Memory B cell (primary cell): ENCODE measurements around the gene PRAF2.

ENCODE experiments used
- ATAC-seq: fragments of 150-1000 bp; cut with Tn5 transposase; 2 replicates; pipeline ENCODE4 v1.10.0; 2021; ENCODE audit warnings: low read depth, mild to moderate bottlenecking, moderate library complexity
- DNase-seq, 2 donors: peaks; one replicate each; pipeline ENCODE4 v3.0.0; 2022; ENCODE audit warnings: low spot score in 2 of 2
- H3K27ac Mint-ChIP-seq: one replicate; pipeline ENCODE4 v1.8.0; 2022; ENCODE audit warnings: mild to moderate bottlenecking, moderate library complexity, mixed read lengths
- H3K27me3 Mint-ChIP-seq: one replicate; pipeline ENCODE4 v1.8.0; 2022; ENCODE audit warnings: mixed read lengths
- H3K36me3 Mint-ChIP-seq: one replicate; pipeline ENCODE4 v1.8.0; 2022; ENCODE audit warnings: mild to moderate bottlenecking, mixed read lengths
- H3K4me1 Mint-ChIP-seq: one replicate; pipeline ENCODE4 v1.8.0; 2022; ENCODE audit warnings: mixed read lengths
- H3K4me3 Mint-ChIP-seq: one replicate; pipeline ENCODE4 v1.8.0; 2022; ENCODE audit warnings: mild to moderate bottlenecking, moderate library complexity, mixed read lengths
- H3K9me3 Mint-ChIP-seq: one replicate; pipeline ENCODE4 v1.8.0; 2022; ENCODE audit warnings: mixed read lengths

Gene PRAF2

DNA sequence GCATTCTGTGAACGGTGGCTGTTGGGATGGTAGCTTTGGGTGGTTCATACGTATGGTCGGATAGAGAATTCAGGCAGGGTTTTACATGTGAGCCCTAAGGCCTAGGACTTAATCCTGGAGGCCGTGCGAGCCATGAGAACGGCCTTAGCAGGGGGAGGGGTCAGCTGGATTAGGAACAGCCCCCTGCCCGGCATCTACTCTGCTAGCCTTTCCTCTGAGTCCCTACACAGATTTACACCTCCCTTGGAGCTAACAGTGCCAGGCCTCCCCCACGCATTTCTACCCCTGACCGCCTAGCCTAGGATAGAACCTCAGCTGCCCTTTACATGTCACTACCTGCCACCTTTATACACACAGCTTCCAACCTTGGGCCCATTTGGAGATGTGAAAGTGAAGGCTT lies 7.1 kb downstream of the PRAF2 start:
- H3K27me3 Mint-ChIP-seq, result no peaks in the 10 kb centered on the region
- no peak overlapping the region for H3K27ac Mint-ChIP-seq
- peaks cover 7% of the 10 kb centered on the region for H3K36me3 Mint-ChIP-seq
- no peaks in the 10 kb centered on the region for H3K9me3 Mint-ChIP-seq
- ATAC-seq, result no peak
- no peak overlapping the region for H3K4me3 Mint-ChIP-seq
- no peaks in the 10 kb centered on the region for H3K4me1 Mint-ChIP-seq
- DNase-seq, result no peak

DNA sequence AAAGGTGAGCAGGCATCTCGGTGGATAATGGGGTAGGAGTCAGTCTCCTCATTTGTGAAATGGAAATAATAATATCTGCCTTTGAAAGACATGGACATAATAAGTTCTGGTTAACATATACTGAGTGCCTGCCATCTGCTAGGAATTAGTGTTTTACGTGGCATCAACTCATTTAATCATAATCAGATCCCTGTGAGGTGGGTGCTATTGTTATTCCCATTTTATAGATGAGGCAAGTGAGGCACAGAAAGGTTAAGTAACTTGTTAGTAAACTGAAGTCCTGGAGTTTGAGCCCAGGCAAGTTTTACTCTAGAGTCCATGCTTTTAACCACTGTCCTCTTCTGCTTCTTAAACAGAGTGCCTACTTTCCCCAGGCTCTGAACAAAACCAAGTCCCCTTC lies 7.5 kb downstream of the PRAF2 start:
- Mint-ChIP-seq H3K36me3 (peaks cover 7% of the 10 kb centered on the region), H3K9me3 (no peaks in the 10 kb centered on the region), H3K27me3 (no peaks in the 10 kb centered on the region), H3K4me1 (no peaks in the 10 kb centered on the region), H3K4me3 (no peak overlapping the region), H3K27ac (no peak overlapping the region)
- ATAC-seq (no peak), DNase-seq (no peak)

DNA sequence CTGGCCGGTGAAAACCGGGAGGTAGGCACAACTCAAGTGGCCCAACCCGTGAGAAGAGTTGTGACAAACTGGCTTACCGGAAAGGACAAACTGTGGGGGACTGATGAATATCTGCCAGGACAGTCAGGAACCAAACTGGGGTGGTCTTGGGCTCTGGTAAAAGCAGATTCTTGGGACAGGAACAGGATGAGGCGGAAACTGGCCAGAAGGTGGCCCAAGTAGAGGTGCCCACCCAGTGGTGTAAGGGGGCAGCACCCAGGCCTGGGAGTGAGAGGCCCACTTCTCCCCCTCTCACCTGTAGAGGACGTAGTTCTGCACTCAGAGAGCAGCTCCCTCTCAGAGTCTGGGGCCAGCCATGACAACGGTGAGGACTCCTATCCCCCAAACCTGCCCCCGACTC lies 9.1 kb downstream of the PRAF2 start:
- H3K27ac Mint-ChIP-seq, result no peak overlapping the region
- H3K4me1 Mint-ChIP-seq, result no peaks in the 10 kb centered on the region
- H3K27me3 Mint-ChIP-seq, result no peaks in the 10 kb centered on the region
- no peaks in the 10 kb centered on the region for H3K9me3 Mint-ChIP-seq
- ATAC-seq (no peak), DNase-seq (no peak)
- no peak overlapping the region for H3K4me3 Mint-ChIP-seq
- peaks cover 4% of the 10 kb centered on the region for H3K36me3 Mint-ChIP-seq

GRCh38 chrX:49064303-49064702 lies 9.5 kb downstream of the PRAF2 start:
- no peaks in the 10 kb centered on the region for H3K4me1 Mint-ChIP-seq
- H3K9me3 Mint-ChIP-seq, result no peaks in the 10 kb centered on the region
- H3K36me3 Mint-ChIP-seq, result peaks cover 4% of the 10 kb centered on the region
- DNase-seq (no peak), ATAC-seq (no peak)
- H3K4me3 Mint-ChIP-seq, result no peak overlapping the region
- no peak overlapping the region for H3K27ac Mint-ChIP-seq
- H3K27me3 Mint-ChIP-seq, result no peaks in the 10 kb centered on the region

DNA sequence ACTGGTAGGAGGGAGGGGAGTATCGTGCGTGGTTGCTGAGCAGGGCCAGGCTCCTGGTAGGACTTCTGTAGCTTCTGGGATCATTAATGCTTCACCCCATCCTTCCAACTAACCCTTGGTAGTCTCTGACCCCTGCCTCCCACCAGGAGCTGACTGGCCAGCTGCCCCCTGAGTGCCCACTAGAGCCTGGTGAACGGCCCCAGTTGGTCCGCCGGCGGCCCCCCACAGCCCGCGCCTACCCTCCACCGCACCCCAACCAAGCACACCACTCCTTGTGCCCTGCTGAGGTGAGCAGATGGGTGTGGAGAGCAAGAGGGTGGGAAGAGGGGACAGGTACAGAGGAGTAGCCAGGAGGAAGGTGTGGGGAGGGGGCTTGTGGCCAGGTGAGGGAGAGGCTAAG lies 10.1 kb downstream of the PRAF2 start:
- H3K36me3 Mint-ChIP-seq, result peaks cover 4% of the 10 kb centered on the region
- DNase-seq (no peak), ATAC-seq (no peak)
- no peak overlapping the region for H3K27ac Mint-ChIP-seq
- no peaks in the 10 kb centered on the region for H3K4me1 Mint-ChIP-seq
- no peaks in the 10 kb centered on the region for H3K27me3 Mint-ChIP-seq
- H3K9me3 Mint-ChIP-seq, result no peaks in the 10 kb centered on the region
- H3K4me3 Mint-ChIP-seq, result no peak overlapping the region

- ATAC-seq, result no peak
- no peaks in the 10 kb centered on the region for H3K36me3 Mint-ChIP-seq
- H3K9me3 Mint-ChIP-seq, result no peaks in the 10 kb centered on the region
- H3K4me3 Mint-ChIP-seq, result no peak overlapping the region
- DNase-seq, result no peak
- no peaks in the 10 kb centered on the region for H3K27me3 Mint-ChIP-seq
- no peak overlapping the region for H3K27ac Mint-ChIP-seq
- no peaks in the 10 kb centered on the region for H3K4me1 Mint-ChIP-seq
Observed at GRCh38 chrX:49061916-49062315, 11.9 kb downstream of the PRAF2 start.

DNA sequence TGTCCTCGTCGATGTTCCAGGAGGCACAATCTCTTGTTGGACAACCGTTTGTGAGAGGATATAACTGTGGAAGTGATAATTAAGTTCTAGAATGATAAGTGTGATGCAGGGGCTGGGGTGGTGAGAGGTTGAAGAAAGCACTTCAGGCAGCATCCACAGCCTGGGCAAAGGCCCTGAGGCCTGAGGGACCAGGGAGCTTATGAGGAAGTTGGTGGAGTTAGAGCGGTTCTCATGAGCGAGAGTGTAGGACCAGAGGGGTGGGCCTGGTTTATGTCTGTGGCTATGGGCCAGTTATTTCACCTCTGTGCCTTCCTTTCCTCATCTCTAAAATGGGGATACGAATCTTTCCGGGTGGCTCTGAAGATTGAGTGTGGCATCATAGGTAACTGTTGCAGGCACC lies 12.3 kb downstream of the PRAF2 start:
- Mint-ChIP-seq H3K9me3 (no peaks in the 10 kb centered on the region), H3K4me3 (no peak overlapping the region), H3K4me1 (no peaks in the 10 kb centered on the region), H3K36me3 (no peaks in the 10 kb centered on the region), H3K27ac (no peak overlapping the region), H3K27me3 (no peaks in the 10 kb centered on the region)
- ATAC-seq, result no peak
- no peak for DNase-seq

DNA sequence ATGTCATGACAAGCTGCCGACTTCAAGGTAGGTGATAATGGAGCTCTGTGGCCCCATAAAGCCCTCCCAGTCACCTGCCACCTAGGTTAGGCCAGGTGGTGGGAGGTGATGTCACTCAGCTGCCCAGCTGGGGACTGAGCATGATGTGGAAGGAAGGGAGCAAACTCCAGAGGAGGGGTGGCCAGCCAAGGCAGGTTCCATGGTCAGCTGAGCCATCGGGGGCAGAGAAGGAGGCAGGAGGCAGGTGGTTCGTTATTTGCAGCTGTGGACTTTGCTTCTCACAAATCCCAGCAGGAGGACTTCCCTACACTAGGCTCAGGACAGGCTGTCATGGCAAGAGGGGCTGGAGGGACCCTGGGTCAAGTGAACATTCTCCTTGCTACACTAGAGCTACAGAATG lies 12.9 kb downstream of the PRAF2 start:
- DNase-seq, result no peak
- no peaks in the 10 kb centered on the region for H3K4me1 Mint-ChIP-seq
- no peaks in the 10 kb centered on the region for H3K36me3 Mint-ChIP-seq
- H3K9me3 Mint-ChIP-seq, result no peaks in the 10 kb centered on the region
- no peaks in the 10 kb centered on the region for H3K27me3 Mint-ChIP-seq
- no peak for ATAC-seq
- H3K4me3 Mint-ChIP-seq, result no peak overlapping the region
- H3K27ac Mint-ChIP-seq, result no peak overlapping the region

DNA sequence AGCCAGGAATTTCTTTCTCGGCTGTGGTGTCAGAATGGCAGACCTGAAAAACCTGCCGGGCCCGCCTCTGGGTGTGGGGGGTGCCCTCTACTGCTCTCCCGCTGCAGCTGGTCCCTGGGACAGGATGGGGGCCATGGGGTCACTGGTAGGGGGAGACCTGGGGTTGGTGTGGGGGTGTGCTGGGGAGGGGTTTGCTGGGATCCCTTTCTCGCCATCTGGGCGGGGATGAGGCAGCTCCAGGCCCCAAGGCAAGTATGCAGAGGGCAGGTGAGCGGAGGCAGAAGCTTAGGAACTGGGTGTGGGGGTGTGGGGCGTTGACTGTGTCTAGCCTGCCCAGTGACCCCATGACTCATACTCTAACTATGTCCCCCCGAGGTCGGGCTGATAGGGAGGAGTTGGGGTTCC lies 14.1 kb downstream of the PRAF2 start:
- DNase-seq (no peak), ATAC-seq (no peak)
- no peaks in the 10 kb centered on the region for H3K36me3 Mint-ChIP-seq
- no peaks in the 10 kb centered on the region for H3K9me3 Mint-ChIP-seq
- peak overlapping the region; percentile 38 for H3K27ac Mint-ChIP-seq
- H3K4me1 Mint-ChIP-seq, result peaks cover 6% of the 10 kb centered on the region
- no peaks in the 10 kb centered on the region for H3K27me3 Mint-ChIP-seq
- no peak overlapping the region for H3K4me3 Mint-ChIP-seq

- Mint-ChIP-seq H3K27me3 (no peaks in the 10 kb centered on the region), H3K4me1 (peaks cover 10% of the 10 kb centered on the region), H3K9me3 (no peaks in the 10 kb centered on the region), H3K4me3 (no peak overlapping the region), H3K27ac (peak overlapping the region; percentile 38), H3K36me3 (no peaks in the 10 kb centered on the region)
- no peak for DNase-seq
- no peak for ATAC-seq
Observed at GRCh38 chrX:49059201-49059600, 14.6 kb downstream of the PRAF2 start.

DNA sequence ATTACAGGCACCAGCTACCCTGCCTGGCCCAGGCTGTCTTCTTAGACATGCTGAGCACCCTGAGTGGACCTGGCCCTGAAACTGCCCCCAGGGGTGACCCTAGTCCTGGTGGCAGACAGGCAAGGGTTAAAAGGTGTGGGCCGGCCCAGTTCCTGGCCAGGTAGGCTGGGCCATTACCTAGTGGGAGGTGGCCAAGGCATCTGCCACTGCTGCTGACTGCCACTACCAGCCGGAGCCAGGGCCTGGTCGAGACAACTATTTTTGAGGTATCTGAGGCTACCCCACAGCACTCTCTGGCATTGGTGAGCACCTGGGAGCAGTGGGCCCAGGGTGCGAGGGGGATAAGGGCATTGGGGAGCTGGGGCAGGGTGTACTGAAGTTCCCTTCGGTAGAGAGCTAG lies 15.0 kb downstream of the PRAF2 start, which contains the start of gene CCDC120:
TSS of gene CCDC120 (plus strand) at position 206 of the 400 bp plus-strand sequence. CDS start 3,043 bp downstream, outside the sequence.
- peak within 1 kb of the TSS; percentile 38 for H3K27ac Mint-ChIP-seq
- H3K36me3 Mint-ChIP-seq, result no peaks in the 10 kb centered on the region
- no peak for ATAC-seq
- H3K9me3 Mint-ChIP-seq, result no peaks in the 10 kb centered on the region
- H3K4me3 Mint-ChIP-seq, result no peak within 1 kb of the TSS
- DNase-seq, result no peak
- no peaks in the 10 kb centered on the region for H3K27me3 Mint-ChIP-seq
- peaks cover 14% of the 10 kb centered on the region for H3K4me1 Mint-ChIP-seq

- no peak for DNase-seq
- no peak for ATAC-seq
- H3K36me3 Mint-ChIP-seq, result no peaks in the 10 kb centered on the region
- no peaks in the 10 kb centered on the region for H3K27me3 Mint-ChIP-seq
- peak overlapping the region; percentile 91 for H3K27ac Mint-ChIP-seq
- peaks cover 23% of the 10 kb centered on the region for H3K4me1 Mint-ChIP-seq
- H3K9me3 Mint-ChIP-seq, result no peaks in the 10 kb centered on the region
- H3K4me3 Mint-ChIP-seq, result peak overlapping the region; percentile 88
Observed at GRCh38 chrX:49054073-49054762, 19.6 kb downstream of the PRAF2 start.

DNA sequence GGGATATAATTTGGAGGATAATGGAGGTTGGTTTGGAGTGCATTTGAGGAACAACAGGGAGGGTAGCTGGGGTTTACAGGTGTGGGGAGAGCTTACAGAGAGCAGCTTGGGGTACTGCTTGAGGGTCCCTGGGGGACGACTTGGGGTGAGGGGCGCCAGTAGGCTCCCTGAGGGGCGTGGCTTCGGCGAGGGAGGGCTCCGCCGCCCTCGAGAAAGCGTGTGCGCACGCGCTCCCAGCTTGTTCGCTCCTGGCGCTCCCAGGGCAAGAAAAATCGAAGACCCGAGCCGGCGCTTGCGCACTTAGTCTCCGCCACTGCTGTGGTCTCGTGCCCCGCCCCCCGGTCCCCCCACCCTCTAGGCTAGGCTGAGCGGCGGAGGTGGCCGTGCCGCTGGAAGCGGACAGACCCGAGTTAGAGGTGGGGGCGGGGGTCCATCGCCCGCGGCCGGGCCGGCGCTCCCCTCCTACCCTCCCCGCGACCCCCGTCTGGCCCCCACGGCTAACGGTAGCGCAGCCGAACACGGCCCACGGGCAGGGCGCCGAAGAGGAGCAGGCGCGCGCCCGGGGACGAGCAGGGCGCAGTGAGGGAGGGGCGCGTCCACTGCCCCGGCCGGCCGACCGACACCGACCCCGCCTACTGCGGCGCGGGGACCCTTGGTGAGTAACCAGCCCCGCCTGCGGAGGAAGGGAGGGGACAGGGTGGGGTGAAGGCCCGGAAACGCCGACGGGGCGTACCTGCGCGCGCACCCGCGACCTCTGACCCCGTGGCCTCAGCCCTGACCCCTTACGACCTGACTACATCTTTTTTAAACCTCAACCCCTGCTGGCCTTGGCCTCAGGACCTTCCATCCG lies 20.4 kb downstream of the PRAF2 start:
- Mint-ChIP-seq H3K4me3 (peak overlapping the region; percentile 88), H3K36me3 (no peaks in the 10 kb centered on the region), H3K9me3 (no peaks in the 10 kb centered on the region), H3K27ac (peak overlapping the region; percentile 91), H3K4me1 (peaks cover 23% of the 10 kb centered on the region), H3K27me3 (no peaks in the 10 kb centered on the region)
- peak; percentile 82 for ATAC-seq
- no peak for DNase-seq

DNA sequence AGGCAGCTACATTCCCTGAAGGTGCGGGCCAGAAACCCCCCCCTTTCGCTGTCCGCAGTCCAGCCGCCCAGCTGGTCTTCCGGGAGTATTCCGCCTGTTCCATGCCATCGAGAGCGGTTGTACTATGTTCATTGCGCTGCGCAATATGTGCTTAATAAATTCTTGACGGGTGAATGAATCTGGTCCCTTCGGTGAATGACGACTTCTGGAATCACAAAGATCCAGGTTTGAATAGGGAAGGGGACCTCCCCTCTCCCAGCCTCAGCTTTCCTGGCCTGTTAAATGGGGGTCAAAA lies 29.9 kb downstream of the PRAF2 start:
- DNase-seq, result no peak
- no peaks in the 10 kb centered on the region for H3K36me3 Mint-ChIP-seq
- H3K4me1 Mint-ChIP-seq, result peaks cover 20% of the 10 kb centered on the region

More for the DNA sequence above, 29.9 kb downstream of the PRAF2 start:
- no peaks in the 10 kb centered on the region for H3K9me3 Mint-ChIP-seq
- ATAC-seq, result no peak
- H3K4me3 Mint-ChIP-seq, result peak overlapping the region; percentile 86
- peak overlapping the region; percentile 96 for H3K27ac Mint-ChIP-seq
- no peaks in the 10 kb centered on the region for H3K27me3 Mint-ChIP-seq
